K562 (cell line): ENCODE data around the gene SH3BP2. TPM values are rescaled to one million over a fixed set of nuclear protein-coding genes. Genes with fewer than 3 reads are reported as not detected.

ENCODE experiments used
- MLLT1 ChIP-seq, 2 experiments: fragments of 450-650 bp; IDR thresholded peaks; 2 replicates each; pipeline ENCODE4 v1.6.1; 2016
- ZNF408 ChIP-seq: fragments of 250-450 bp; sonication (Bioruptor Pico); IDR thresholded peaks from 2 replicates; pipeline ENCODE4 v1.4.0; 2020; ENCODE audit warnings: low read depth, mild to moderate bottlenecking, moderate library complexity
- polyA plus RNA-seq, 8 experiments: library from polyadenylated mRNA; depleted of rRNA in 4 of 8; stranded (reverse) in 5 of 8; unstranded in 3 of 8; fragments of >200 nt; fragmentation: Nextera tagmentation in 2 of 8; fragmentation: Illumina TruSeq in 1 of 8; extraction: Ambion mirVana in 2 of 8; extraction: Trizol in 1 of 8; gene quantifications; 2 replicates each; pipeline versions ENCODE4 v1.2.1 to v1.2.3, GENCODE V29; 2011 to 2014; ENCODE audit warnings: inconsistent platforms in 1 of 8, missing spikeins in 1 of 8
- total RNA-seq, 7 experiments: library from RNA; depleted of rRNA in 6 of 7; stranded (reverse); fragments of >200 nt in 6 of 7; fragmentation: Illumina TruSeq in 2 of 7; extraction: Trizol in 2 of 7; gene quantifications; 2 replicates each; pipeline versions ENCODE4 v1.2.1 to v1.2.3, GENCODE V29; 2011 to 2021; ENCODE audit warnings: low replicate concordance in 1 of 7
- TF ChIP-seq, protein P1 (sequence below), 2 experiments: fragments of 450-650 bp in 1 of 2; sonication (generic) in 1 of 2; formaldehyde crosslinking in 1 of 2; IDR thresholded peaks; 2 replicates each; pipeline versions ENCODE4 v1.7.1 to v1.9.0; 2016 to 2022; ENCODE audit warnings: inconsistent platforms in 1 of 2, mild to moderate bottlenecking in 1 of 2, missing genetic modification reagents in 1 of 2

The SH3BP2 gene
- total and polyA plus RNA-seq, 9 of the 15 experiments (the other 6 are each of a cell fraction or from before 2014, with no cell fraction given): 0.34 to 16.0 (median 5.1) TPM

GRCh38 chr4:2756691-2757350 is 36.1 kb upstream of the SH3BP2 start (continued):
- TF ChIP-seq, protein P1, sequence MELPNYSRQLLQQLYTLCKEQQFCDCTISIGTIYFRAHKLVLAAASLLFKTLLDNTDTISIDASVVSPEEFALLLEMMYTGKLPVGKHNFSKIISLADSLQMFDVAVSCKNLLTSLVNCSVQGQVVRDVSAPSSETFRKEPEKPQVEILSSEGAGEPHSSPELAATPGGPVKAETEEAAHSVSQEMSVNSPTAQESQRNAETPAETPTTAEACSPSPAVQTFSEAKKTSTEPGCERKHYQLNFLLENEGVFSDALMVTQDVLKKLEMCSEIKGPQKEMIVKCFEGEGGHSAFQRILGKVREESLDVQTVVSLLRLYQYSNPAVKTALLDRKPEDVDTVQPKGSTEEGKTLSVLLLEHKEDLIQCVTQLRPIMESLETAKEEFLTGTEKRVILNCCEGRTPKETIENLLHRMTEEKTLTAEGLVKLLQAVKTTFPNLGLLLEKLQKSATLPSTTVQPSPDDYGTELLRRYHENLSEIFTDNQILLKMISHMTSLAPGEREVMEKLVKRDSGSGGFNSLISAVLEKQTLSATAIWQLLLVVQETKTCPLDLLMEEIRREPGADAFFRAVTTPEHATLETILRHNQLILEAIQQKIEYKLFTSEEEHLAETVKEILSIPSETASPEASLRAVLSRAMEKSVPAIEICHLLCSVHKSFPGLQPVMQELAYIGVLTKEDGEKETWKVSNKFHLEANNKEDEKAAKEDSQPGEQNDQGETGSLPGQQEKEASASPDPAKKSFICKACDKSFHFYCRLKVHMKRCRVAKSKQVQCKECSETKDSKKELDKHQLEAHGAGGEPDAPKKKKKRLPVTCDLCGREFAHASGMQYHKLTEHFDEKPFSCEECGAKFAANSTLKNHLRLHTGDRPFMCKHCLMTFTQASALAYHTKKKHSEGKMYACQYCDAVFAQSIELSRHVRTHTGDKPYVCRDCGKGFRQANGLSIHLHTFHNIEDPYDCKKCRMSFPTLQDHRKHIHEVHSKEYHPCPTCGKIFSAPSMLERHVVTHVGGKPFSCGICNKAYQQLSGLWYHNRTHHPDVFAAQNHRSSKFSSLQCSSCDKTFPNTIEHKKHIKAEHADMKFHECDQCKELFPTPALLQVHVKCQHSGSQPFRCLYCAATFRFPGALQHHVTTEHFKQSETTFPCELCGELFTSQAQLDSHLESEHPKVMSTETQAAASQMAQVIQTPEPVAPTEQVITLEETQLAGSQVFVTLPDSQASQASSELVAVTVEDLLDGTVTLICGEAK (IDR thresholded peaks at IDR 0.05): 0 out of 2 replicates have a peak, but pooled peaks have one; percentile 28
- TF ChIP-seq, protein P1 (CRISPR knock-in tag; IDR thresholded peaks at IDR 0.05): no peak
- peak in 1 of 2 experiments; percentile 50; a peak in 1 of 4 replicates for TF ChIP-seq MLLT1 (IDR thresholded peaks at IDR 0.05)
- TF ChIP-seq ZNF408 (CRISPR knock-in tag): no peak
